WI38 (cell line): Measurements from ENCODE around the gene NEDD4L.

ENCODE experiments used
- H3K4me3 ChIP-seq: 2 replicates; pipeline ENCODE4 v1.5.1; 2011; ENCODE audit warnings: low read depth, mild to moderate bottlenecking, control low read depth, low read length
- TF ChIP-seq, protein P1 (sequence below): IDR thresholded peaks from 2 replicates; pipeline ENCODE4 v1.5.1; 2012; ENCODE audit warnings: low read depth, mild to moderate bottlenecking, control low read depth, low read length

The NEDD4L gene

DNA sequence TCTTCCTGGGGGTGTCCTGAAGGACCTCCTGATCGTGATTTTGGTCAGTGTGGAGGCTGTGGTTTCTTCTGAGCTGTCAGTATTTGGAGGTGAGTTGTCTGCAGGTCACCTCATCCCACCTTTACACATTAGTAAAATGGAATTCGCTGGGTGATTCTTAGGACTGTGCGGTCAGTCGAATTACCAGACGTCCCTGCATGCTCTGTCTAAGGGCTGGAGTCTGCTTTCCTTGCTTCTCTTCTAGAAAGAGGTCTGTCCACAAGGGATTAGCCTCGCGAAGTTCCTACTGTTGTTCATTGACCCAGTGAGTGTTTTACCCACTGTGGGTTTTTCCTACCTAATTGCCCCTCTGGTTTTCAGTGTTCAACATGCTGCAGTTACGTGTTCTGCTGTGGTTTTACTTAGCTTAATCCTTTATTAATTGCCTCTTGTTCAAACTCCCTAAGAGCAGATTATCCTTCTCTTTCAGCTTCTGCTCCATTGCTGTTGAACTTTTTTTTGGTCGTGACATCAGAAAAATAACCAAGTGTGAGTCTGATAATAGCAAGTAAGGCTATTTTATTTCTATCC, 183.4 kb downstream of the NEDD4L start:
- TF ChIP-seq, protein P1, sequence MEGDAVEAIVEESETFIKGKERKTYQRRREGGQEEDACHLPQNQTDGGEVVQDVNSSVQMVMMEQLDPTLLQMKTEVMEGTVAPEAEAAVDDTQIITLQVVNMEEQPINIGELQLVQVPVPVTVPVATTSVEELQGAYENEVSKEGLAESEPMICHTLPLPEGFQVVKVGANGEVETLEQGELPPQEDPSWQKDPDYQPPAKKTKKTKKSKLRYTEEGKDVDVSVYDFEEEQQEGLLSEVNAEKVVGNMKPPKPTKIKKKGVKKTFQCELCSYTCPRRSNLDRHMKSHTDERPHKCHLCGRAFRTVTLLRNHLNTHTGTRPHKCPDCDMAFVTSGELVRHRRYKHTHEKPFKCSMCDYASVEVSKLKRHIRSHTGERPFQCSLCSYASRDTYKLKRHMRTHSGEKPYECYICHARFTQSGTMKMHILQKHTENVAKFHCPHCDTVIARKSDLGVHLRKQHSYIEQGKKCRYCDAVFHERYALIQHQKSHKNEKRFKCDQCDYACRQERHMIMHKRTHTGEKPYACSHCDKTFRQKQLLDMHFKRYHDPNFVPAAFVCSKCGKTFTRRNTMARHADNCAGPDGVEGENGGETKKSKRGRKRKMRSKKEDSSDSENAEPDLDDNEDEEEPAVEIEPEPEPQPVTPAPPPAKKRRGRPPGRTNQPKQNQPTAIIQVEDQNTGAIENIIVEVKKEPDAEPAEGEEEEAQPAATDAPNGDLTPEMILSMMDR = no peak

DNA sequence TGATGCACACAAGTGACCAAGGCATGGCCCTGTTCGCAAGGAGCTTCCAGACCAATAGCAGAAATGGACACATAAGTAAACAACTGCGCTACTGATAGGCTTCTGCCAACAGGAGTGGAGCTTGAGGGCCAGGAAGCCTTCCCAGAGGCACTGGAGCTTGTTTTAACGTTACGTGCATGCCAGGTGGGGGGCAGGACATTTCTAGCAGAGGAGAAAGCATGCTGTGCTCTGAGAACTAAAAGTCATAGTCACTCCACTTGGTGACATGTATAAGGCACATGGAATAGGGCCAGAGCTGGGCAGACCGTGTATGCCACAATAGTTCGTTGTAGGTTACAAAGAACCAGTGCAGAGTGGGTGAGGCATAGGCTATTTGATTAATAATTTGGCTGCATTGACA, 184.2 kb downstream of the NEDD4L start:
- TF ChIP-seq, protein P1 = no peak
- H3K4me3 ChIP-seq = no peak overlapping the region

More for the DNA sequence above, 183.4 kb downstream of the NEDD4L start:
- H3K4me3 ChIP-seq = no peak overlapping the region

DNA sequence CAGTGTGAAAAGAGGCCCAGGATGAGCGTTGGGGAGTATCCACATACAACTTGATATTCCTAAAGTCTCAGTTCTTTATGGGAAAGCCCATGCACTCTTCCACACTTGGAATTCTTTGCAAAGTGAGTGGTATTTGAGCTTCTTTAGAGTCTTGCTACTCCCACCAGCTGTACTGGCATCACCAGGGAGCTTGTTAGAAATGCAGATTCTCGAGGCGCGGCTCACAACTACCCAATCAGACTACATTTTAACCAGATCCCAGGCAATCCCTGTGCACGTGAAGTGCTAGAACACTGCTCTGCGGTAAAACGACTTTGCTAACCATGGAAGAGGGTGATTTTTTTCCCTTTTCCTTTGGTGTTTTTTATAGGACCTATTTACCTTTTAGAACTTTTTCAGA, 184.7 kb downstream of the NEDD4L start:
- no peak overlapping the region for H3K4me3 ChIP-seq
- TF ChIP-seq, protein P1 = no peak

DNA sequence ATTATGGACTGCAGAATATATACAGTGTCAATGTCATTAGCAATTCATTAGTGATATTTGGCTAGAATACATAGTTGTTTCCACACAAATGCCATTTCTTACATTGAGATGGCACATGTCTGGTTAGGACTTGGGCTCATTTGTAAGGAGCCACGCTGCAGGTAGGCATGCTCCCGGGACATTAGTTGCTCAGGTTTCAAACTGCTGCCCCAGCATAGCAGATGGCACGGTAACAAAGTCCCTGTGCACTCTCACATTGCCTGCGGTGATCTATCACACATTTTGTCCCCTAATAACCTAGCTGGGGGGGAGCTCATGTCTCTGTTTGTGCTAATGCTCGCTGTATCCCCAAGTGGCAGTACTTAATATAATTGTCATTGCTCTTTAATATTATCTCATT, 185.1 kb downstream of the NEDD4L start:
- no peak overlapping the region for H3K4me3 ChIP-seq
- TF ChIP-seq, protein P1 = no peak

DNA sequence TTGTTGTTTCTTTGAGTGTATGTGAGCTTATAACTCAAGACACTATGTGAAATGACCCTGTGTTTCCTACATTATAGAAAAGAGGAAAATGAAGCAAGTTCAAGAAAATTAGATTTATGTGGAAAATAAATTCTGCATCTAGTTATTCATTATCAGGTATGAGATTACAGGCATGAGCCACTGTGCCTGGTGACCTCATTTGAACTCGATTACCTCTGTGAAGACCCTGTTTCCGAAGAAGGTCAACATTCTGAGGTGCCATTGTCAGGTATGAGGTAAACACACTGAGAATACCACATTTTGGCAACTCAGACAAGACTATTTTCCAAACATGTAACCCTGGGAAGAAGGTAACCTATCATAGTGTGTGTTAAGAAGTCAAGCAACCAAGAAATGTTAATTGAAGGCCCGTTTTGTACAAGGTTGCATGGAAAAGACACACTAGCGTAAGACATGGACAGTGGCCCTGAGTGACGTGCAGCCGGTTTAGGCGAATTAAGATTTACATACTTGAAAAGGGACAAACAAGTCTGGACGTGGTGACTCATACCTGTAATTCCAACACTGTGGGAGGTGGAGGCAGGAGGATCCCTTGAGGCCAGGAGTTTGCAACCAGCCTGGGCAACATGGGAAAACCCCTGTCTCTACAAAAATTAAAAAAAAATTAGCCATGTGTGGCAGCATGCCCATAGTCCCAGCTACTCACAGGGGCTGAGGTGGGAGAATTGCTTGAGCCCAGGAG, 186.6 kb downstream of the NEDD4L start:
- no peak overlapping the region for H3K4me3 ChIP-seq
- TF ChIP-seq, protein P1 = no peak

DNA sequence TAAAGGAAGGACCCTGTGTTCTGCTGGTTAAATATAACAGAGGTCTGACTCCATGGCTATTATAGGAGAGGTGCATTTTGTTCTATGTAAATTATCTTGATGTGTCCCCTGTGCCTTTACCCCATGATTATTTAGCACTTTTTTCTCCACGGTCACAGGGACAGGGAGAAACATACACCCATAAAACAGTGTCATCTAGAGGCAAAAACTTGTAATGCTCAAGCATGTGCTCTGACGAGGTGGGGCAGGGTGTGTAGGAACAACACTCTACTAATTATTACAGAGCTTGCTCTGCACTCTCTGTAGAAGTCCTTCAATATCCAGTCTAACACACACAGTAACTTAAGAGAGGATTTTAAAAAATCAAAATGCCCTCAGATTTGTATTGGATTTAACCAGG, 187.9 kb downstream of the NEDD4L start:
- TF ChIP-seq, protein P1 = no peak
- H3K4me3 ChIP-seq = no peak overlapping the region

DNA sequence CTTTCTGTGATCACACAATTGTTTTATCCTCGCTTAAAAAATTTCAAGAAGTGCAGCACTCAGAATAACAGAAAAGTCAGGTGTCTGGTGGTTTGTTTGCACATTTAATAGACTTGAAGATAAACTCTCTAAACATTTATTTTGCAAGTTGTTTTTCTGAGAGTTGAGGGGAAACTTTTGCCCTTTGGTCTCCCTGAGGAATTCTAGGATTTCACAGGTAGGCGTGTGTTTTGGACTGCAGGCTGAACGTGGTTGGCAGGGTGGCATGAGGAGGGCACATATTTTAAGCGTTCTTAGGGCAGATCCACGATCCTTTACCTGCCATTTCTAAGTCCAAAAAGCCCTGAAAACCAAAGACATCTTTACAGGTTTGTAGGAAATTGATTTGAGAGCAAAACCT, 188.6 kb downstream of the NEDD4L start:
- TF ChIP-seq, protein P1 = no peak
- H3K4me3 ChIP-seq = no peak overlapping the region
